OCI-LY1 (cell line): ENCODE data around the gene SMIM32.

Source experiments
- EZH2 ChIP-seq: fragments of 200-600 bp; sonication (generic), shearing (Covaris generic); IDR thresholded peaks from 2 replicates; pipeline ENCODE4 v1.8.0; 2017; ENCODE audit warnings: borderline replicate concordance, mixed run types, mild to moderate bottlenecking, antibody characterized with exemption, low read length, moderate library complexity, mixed read lengths
- TF ChIP-seq, protein P1 (sequence below): fragments of 200-600 bp; sonication (generic), shearing (Covaris generic); IDR thresholded peaks from 2 replicates; pipeline ENCODE4 v1.5.1; 2017; ENCODE audit warnings: mild to moderate bottlenecking, antibody characterized with exemption, low read length, moderate library complexity, mixed read lengths

DNA sequence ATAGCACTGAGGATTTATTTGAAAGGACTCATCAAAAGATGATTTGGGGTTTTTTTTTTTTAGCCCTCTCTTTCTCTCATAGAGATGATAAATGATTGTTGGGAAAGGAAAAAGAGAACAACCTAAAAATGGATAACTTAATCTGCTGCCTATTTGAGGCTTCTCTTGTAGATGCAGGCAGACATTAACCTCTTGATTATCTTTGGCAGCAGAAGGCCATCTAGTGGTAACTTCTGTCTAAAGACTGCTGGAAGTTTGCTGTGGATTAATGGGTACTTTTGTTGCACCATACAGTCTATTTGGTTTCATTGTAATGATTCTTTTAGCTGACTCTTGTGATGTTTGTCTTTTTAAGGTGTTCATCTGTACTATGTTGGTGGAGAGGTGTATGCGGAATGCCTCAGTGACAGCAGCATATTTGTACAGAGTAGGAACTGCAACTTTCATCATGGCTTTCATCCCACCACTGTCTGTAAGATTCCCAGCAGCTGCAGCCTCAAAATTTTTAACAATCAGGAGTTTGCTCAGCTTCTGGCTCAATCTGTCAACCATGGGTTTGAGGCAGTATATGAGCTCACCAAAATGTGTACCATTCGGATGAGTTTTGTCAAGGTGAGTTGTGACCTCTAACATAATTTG, 18.8 kb downstream of the SMIM32 start:
- TF ChIP-seq, protein P1, sequence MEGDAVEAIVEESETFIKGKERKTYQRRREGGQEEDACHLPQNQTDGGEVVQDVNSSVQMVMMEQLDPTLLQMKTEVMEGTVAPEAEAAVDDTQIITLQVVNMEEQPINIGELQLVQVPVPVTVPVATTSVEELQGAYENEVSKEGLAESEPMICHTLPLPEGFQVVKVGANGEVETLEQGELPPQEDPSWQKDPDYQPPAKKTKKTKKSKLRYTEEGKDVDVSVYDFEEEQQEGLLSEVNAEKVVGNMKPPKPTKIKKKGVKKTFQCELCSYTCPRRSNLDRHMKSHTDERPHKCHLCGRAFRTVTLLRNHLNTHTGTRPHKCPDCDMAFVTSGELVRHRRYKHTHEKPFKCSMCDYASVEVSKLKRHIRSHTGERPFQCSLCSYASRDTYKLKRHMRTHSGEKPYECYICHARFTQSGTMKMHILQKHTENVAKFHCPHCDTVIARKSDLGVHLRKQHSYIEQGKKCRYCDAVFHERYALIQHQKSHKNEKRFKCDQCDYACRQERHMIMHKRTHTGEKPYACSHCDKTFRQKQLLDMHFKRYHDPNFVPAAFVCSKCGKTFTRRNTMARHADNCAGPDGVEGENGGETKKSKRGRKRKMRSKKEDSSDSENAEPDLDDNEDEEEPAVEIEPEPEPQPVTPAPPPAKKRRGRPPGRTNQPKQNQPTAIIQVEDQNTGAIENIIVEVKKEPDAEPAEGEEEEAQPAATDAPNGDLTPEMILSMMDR, result peak; percentile 78
- no peak for TF ChIP-seq EZH2
